GM12892 (cell line): ENCODE measurements around the gene FBLN1.

ENCODE experiments used
- DNase-seq: peaks from one replicate; pipeline ENCODE4 v3.0.0; 2011; ENCODE audit not compliant: insufficient read length
- FAIRE-seq: peaks from 2 replicates; lab custom pipeline; 2011; peaks lifted over from hg19 to GRCh38; lab: Jason Lieb, UNC
- POLR2A ChIP-seq: IDR thresholded peaks from 2 replicates; pipeline ENCODE4 v1.6.1; 2011; ENCODE audit warnings: low read depth, low read length, control low read depth
- POLR2AphosphoS5 ChIP-seq: IDR thresholded peaks from 2 replicates; pipeline ENCODE4 v1.6.1; 2011; ENCODE audit warnings: low read depth, low read length, control low read depth
- TAF1 ChIP-seq: IDR thresholded peaks from 2 replicates; pipeline ENCODE4 v1.6.1; 2011; ENCODE audit warnings: low read depth, mild to moderate bottlenecking, control low read depth, low read length, borderline replicate concordance

FBLN1 gene

GRCh38 chr22:45629469-45630089 is 126.9 kb downstream of the FBLN1 start:
- DNase-seq (no peak), FAIRE-seq (no peak)
- TF ChIP-seq TAF1 = no peak

- FAIRE-seq (no peak), DNase-seq (no peak)
- TF ChIP-seq POLR2A = no peak
- no peak for TF ChIP-seq POLR2AphosphoS5
- no peak for TF ChIP-seq TAF1
These were observed 127.8 kb downstream of the FBLN1 start for GRCh38 chr22:45630436-45630835.

GRCh38 chr22:45631140-45631840 is 128.6 kb downstream of the FBLN1 start:
- TF ChIP-seq TAF1 (no peak), POLR2A (no peak), POLR2AphosphoS5 (no peak)
- DNase-seq = no peak
- no peak for FAIRE-seq

- TF ChIP-seq TAF1 = no peak
- TF ChIP-seq POLR2AphosphoS5 = no peak
- no peak for TF ChIP-seq POLR2A
- DNase-seq (no peak), FAIRE-seq (no peak)
These were observed 129.2 kb downstream of the FBLN1 start for GRCh38 chr22:45631841-45632238.

- FAIRE-seq (no peak), DNase-seq (no peak)
- TF ChIP-seq POLR2A (no peak), POLR2AphosphoS5 (no peak), TAF1 (no peak)
These were observed 130.3 kb downstream of the FBLN1 start for GRCh38 chr22:45632791-45633515.

GRCh38 chr22:45636683-45637082 is 134.0 kb downstream of the FBLN1 start:
- DNase-seq (no peak), FAIRE-seq (no peak)
- no peak for TF ChIP-seq POLR2A
- TF ChIP-seq TAF1 = no peak
- TF ChIP-seq POLR2AphosphoS5 = no peak

- FAIRE-seq = no peak
- no peak for DNase-seq
- TF ChIP-seq TAF1 = no peak
- TF ChIP-seq POLR2AphosphoS5 = no peak
- TF ChIP-seq POLR2A = no peak
These were observed 135.5 kb downstream of the FBLN1 start for GRCh38 chr22:45638197-45638596.

GRCh38 chr22:45638834-45639746 is 136.4 kb downstream of the FBLN1 start:
- no peak for FAIRE-seq
- no peak for DNase-seq
- no peak for TF ChIP-seq POLR2A
- no peak for TF ChIP-seq TAF1
- TF ChIP-seq POLR2AphosphoS5 = no peak

GRCh38 chr22:45639747-45640102 is 137.0 kb downstream of the FBLN1 start:
- DNase-seq (no peak), FAIRE-seq (no peak)
- TF ChIP-seq POLR2A (no peak), TAF1 (no peak), POLR2AphosphoS5 (no peak)

- FAIRE-seq = no peak
- no peak for TF ChIP-seq POLR2AphosphoS5
- TF ChIP-seq POLR2A = no peak
- TF ChIP-seq TAF1 = no peak
- DNase-seq = no peak
These were observed 137.7 kb downstream of the FBLN1 start for GRCh38 chr22:45640291-45640940.
